Glomerular visceral epithelial cell (primary cell): ENCODE data around the gene KCNK15.
A peak's percentile ranks its signal among the peaks of the same experiment; 100 is the strongest.
"Not testable (repeated sequence)": the region's sequence is repeated elsewhere in the genome, so short reads cannot be mapped to it uniquely, and the experiment has no call there.

Experiments used
- DNase-seq: peaks from one replicate; pipeline ENCODE4 v3.0.0-alpha.2; 2016; ENCODE audit errors: extremely low spot score

Gene KCNK15

GRCh38 chr20:44745598-44746366, at the start of gene KCNK15:
TSS of gene KCNK15 (plus strand) at chr20:44745865. CDS start at chr20:44745911, 46 bp downstream.
- peak; percentile 37 for DNase-seq

- DNase-seq, result no peak
Measured at GRCh38 chr20:44696315-44696714, 49.4 kb upstream of the KCNK15 start.

GRCh38 chr20:44697041-44697440, 48.6 kb upstream of the KCNK15 start:
- DNase-seq, result not testable (repeated sequence)

GRCh38 chr20:44698351-44698750, 47.3 kb upstream of the KCNK15 start:
- no peak for DNase-seq

GRCh38 chr20:44700306-44700705, 45.4 kb upstream of the KCNK15 start:
- no peak for DNase-seq

GRCh38 chr20:44701118-44701857, 44.4 kb upstream of the KCNK15 start:
- DNase-seq, result peak; percentile 34

- no peak for DNase-seq
Measured at GRCh38 chr20:44701858-44702256, 43.8 kb upstream of the KCNK15 start.

GRCh38 chr20:44702776-44703175, 42.9 kb upstream of the KCNK15 start:
- peak; percentile 94 for DNase-seq

- no peak for DNase-seq
Measured at GRCh38 chr20:44703183-44703925, 42.3 kb upstream of the KCNK15 start.

GRCh38 chr20:44703956-44704488, 41.6 kb upstream of the KCNK15 start:
- DNase-seq, result no peak

- peak; percentile 93 for DNase-seq
Measured at GRCh38 chr20:44704551-44704971, 41.1 kb upstream of the KCNK15 start.

GRCh38 chr20:44705364-44706094, 40.1 kb upstream of the KCNK15 start:
- no peak for DNase-seq

GRCh38 chr20:44706301-44707017, 39.2 kb upstream of the KCNK15 start:
- no peak for DNase-seq

- DNase-seq, result no peak
Measured at GRCh38 chr20:44707018-44707579, 38.6 kb upstream of the KCNK15 start.

- no peak for DNase-seq
Measured at GRCh38 chr20:44709380-44709779, 36.3 kb upstream of the KCNK15 start.

- no peak for DNase-seq
Measured at GRCh38 chr20:44709797-44710196, 35.9 kb upstream of the KCNK15 start.

- DNase-seq, result no peak
Measured at GRCh38 chr20:44711237-44711636, 34.4 kb upstream of the KCNK15 start.

GRCh38 chr20:44714102-44714700, 31.5 kb upstream of the KCNK15 start:
- no peak for DNase-seq

GRCh38 chr20:44714701-44715498, 30.8 kb upstream of the KCNK15 start, which contains the start of gene CCN5:
TSS of gene CCN5 (plus strand) at chr20:44715369. CDS start at chr20:44715391, 22 bp downstream.
- DNase-seq, result peak; percentile 89
